GM21528 (cell line): ENCODE data around the gene C17orf100.

Experiments
- ATAC-seq: cut with Tn5 transposase; IDR thresholded peaks from one replicate; pipeline ENCODE4 v1.9.1; 2021; ENCODE audit warnings: mild to moderate bottlenecking, moderate library complexity; ENCODE audit not compliant: unreplicated experiment, low FRiP score

C17orf100 gene

GRCh38 chr17:6651354-6651918 lies at the start of gene C17orf100, which contains the start of gene MED31:
TSS of gene C17orf100 (plus strand) at chr17:6651762. CDS start at chr17:6651914, 152 bp downstream.
TSS of gene MED31 (minus strand) at chr17:6651605. CDS start at chr17:6651528, 77 bp downstream.
- ATAC-seq: peak; percentile 81

- ATAC-seq: no peak
Observed at GRCh38 chr17:6602141-6602540, 49.4 kb upstream of the C17orf100 start.

- ATAC-seq: no peak
Observed at GRCh38 chr17:6603744-6604325, 47.7 kb upstream of the C17orf100 start.

GRCh38 chr17:6605142-6605541 lies 46.4 kb upstream of the C17orf100 start:
- ATAC-seq: no peak

GRCh38 chr17:6608321-6608720 lies 43.2 kb upstream of the C17orf100 start:
- no peak for ATAC-seq

- no peak for ATAC-seq
Observed at GRCh38 chr17:6610011-6610410, 41.6 kb upstream of the C17orf100 start.

- no peak for ATAC-seq
Observed at GRCh38 chr17:6611231-6611630, 40.3 kb upstream of the C17orf100 start.

GRCh38 chr17:6623941-6624340 lies 27.6 kb upstream of the C17orf100 start:
- no peak for ATAC-seq

- no peak for ATAC-seq
Observed at GRCh38 chr17:6626616-6627015, 24.9 kb upstream of the C17orf100 start.

- no peak for ATAC-seq
Observed at GRCh38 chr17:6627019-6627418, 24.5 kb upstream of the C17orf100 start.

- no peak for ATAC-seq
Observed at GRCh38 chr17:6630390-6630789, 21.2 kb upstream of the C17orf100 start.

GRCh38 chr17:6632530-6632929 lies 19.0 kb upstream of the C17orf100 start:
- no peak for ATAC-seq

- no peak for ATAC-seq
Observed at GRCh38 chr17:6633263-6633662, 18.3 kb upstream of the C17orf100 start.

GRCh38 chr17:6636105-6636504 lies 15.5 kb upstream of the C17orf100 start:
- no peak for ATAC-seq

GRCh38 chr17:6636616-6637457 lies 14.7 kb upstream of the C17orf100 start:
- ATAC-seq: no peak

GRCh38 chr17:6637458-6637840 lies 14.1 kb upstream of the C17orf100 start:
- ATAC-seq: no peak

GRCh38 chr17:6638046-6638908 lies 13.3 kb upstream of the C17orf100 start:
- no peak for ATAC-seq

- ATAC-seq: no peak
Observed at GRCh38 chr17:6639014-6639585, 12.5 kb upstream of the C17orf100 start.

GRCh38 chr17:6639586-6640535 lies 11.7 kb upstream of the C17orf100 start:
- ATAC-seq: peak; percentile 16
